H1 (cell line): ENCODE data around the gene DENND4B. TPM values are rescaled to one million over a fixed set of nuclear protein-coding genes. Genes with fewer than 3 reads are reported as not detected.
A peak's percentile ranks its signal among the peaks of the same experiment; 100 is the strongest.

Experiments used
- CTCF ChIA-PET: fragments of 300-600 bp; sonication (Branson Sonifier 250); formaldehyde crosslinking; loops from one replicate; lab custom pipeline; 2021; ENCODE audit not compliant: partially characterized antibody; lab: Charles Lee
- POLR2A ChIA-PET: fragments of 300-600 bp; sonication (Branson Sonifier 250); formaldehyde crosslinking; loops from one replicate; lab custom pipeline; 2021; ENCODE audit warnings: inconsistent platforms; ENCODE audit not compliant: partially characterized antibody; lab: Charles Lee
- DNase-seq, 2 experiments: peaks; one replicate each; pipeline versions ENCODE4 v3.0.0 to v3.0.0-alpha.2; 2010 to 2022; ENCODE audit warnings: low spot score in 2 of 2, low read depth in 1 of 2, mixed read lengths in 1 of 2
- FAIRE-seq: peaks from 2 replicates; lab custom pipeline; 2011; peaks lifted over from hg19 to GRCh38; lab: Jason Lieb, UNC
- H2AFZ ChIP-seq: 2 replicates; pipeline ENCODE4 v1.8.1; 2012; ENCODE audit warnings: low read length, inconsistent platforms
- H2AK5ac ChIP-seq: 2 replicates; pipeline ENCODE4 v1.6.1; 2013; ENCODE audit warnings: low read depth, low read length
- H2BK120ac ChIP-seq: replicated peaks from 2 replicates; pipeline ENCODE3; 2013; ENCODE audit warnings: low read depth, low read length, inconsistent platforms
- H2BK12ac ChIP-seq: 2 replicates; pipeline ENCODE4 v1.6.1; 2013; ENCODE audit warnings: low read depth, low read length
- H2BK15ac ChIP-seq: 2 replicates; pipeline ENCODE4 v1.6.1; 2013; ENCODE audit warnings: low read length
- H2BK20ac ChIP-seq: 2 replicates; pipeline ENCODE4 v1.6.1; 2013; ENCODE audit warnings: low read length
- H2BK5ac ChIP-seq: 2 replicates; pipeline ENCODE4 v1.6.1; 2013; ENCODE audit warnings: low read depth, low read length
- H3K14ac ChIP-seq: 2 replicates; pipeline ENCODE4 v1.6.1; 2013; ENCODE audit warnings: inconsistent platforms; ENCODE audit not compliant: insufficient read length
- H3K18ac ChIP-seq: 2 replicates; pipeline ENCODE4 v1.6.1; 2013; ENCODE audit warnings: low read length; ENCODE audit errors: extremely low read depth
- H3K23ac ChIP-seq: 2 replicates; pipeline ENCODE4 v1.6.1; 2013; ENCODE audit warnings: inconsistent platforms; ENCODE audit not compliant: insufficient read length
- H3K23me2 ChIP-seq: 2 replicates; pipeline ENCODE4 v1.6.1; 2013; ENCODE audit warnings: low read depth, low read length
- H3K27ac ChIP-seq: 2 replicates; pipeline ENCODE4 v1.6.1; 2011; ENCODE audit warnings: low read depth, low read length, inconsistent platforms
- H3K27me3 ChIP-seq, 4 experiments: replicated peaks in 1 of 4; 1 replicate in 1 of 4; 2 replicates in 3 of 4; pipeline versions ENCODE4 v1.6.1 to v1.8.1; 2011 to 2013; ENCODE audit warnings: low read length in 3 of 4, mild to moderate bottlenecking in 3 of 4, inconsistent platforms in 2 of 4, mixed read lengths in 2 of 4, moderate library complexity in 1 of 4; ENCODE audit not compliant: control insufficient read depth in 3 of 4, insufficient read depth in 3 of 4; ENCODE audit errors: extremely low read depth in 1 of 4
- H3K36me3 ChIP-seq, 4 experiments: 2 replicates each; pipeline versions ENCODE4 v1.6.1 to v1.8.1; 2011 to 2013; ENCODE audit warnings: mild to moderate bottlenecking in 4 of 4, low read length in 3 of 4, moderate library complexity in 2 of 4, control low read depth in 1 of 4, inconsistent platforms in 1 of 4; ENCODE audit not compliant: insufficient read depth in 4 of 4, control insufficient read depth in 2 of 4
- H3K4ac ChIP-seq: replicated peaks from 2 replicates; pipeline ENCODE3; 2013; ENCODE audit warnings: low read length, low read depth, mixed read lengths, inconsistent platforms; ENCODE audit not compliant: insufficient read length
- H3K4me1 ChIP-seq, 4 experiments: replicated peaks in 1 of 4; 1 replicate in 1 of 4; 2 replicates in 3 of 4; pipeline versions ENCODE4 v1.6.1 to v1.8.1; 2011 to 2013; ENCODE audit warnings: low read length in 3 of 4, inconsistent platforms in 2 of 4, mixed read lengths in 1 of 4; ENCODE audit not compliant: insufficient read depth in 4 of 4, control insufficient read depth in 3 of 4
- H3K4me2 ChIP-seq, 2 experiments: 2 replicates each; pipeline versions ENCODE4 v1.6.1 to v1.8.1; 2011 to 2013; ENCODE audit warnings: low read depth in 2 of 2, low read length in 2 of 2, control low read depth in 1 of 2, inconsistent platforms in 1 of 2, mild to moderate bottlenecking in 1 of 2; ENCODE audit not compliant: insufficient read depth in 1 of 2
- H3K4me3 ChIP-seq, 4 experiments: fragments of 200-600, 300-600 bp in 1 of 4; sonication (generic), shearing (Covaris generic), sonication (Bioruptor Twin) in 1 of 4; 2 replicates each; pipeline versions ENCODE4 v1.5.1 to v1.8.1; 2011 to 2016; ENCODE audit warnings: low read length in 4 of 4, low read depth in 3 of 4, control low read depth in 2 of 4, inconsistent platforms in 2 of 4, mild to moderate bottlenecking in 2 of 4, mixed read lengths in 1 of 4, moderate library complexity in 1 of 4; ENCODE audit not compliant: insufficient read depth in 2 of 4; ENCODE audit errors: extremely low read depth in 1 of 4
- H3K56ac ChIP-seq: replicated peaks from 2 replicates; pipeline ENCODE3; 2013; ENCODE audit warnings: low read depth, mild to moderate bottlenecking, mixed read lengths, low read length, inconsistent platforms; ENCODE audit not compliant: insufficient read length
- H3K79me1 ChIP-seq: 2 replicates; pipeline ENCODE4 v1.6.1; 2013; ENCODE audit warnings: low read depth, low read length, control low read depth
- H3K79me2 ChIP-seq, 2 experiments: 2 replicates each; pipeline versions ENCODE4 v1.6.1 to v1.8.1; 2012 to 2013; ENCODE audit warnings: low read length in 2 of 2, mild to moderate bottlenecking in 2 of 2, inconsistent platforms in 1 of 2; ENCODE audit not compliant: insufficient read depth in 2 of 2, control insufficient read depth in 1 of 2
- H3K9ac ChIP-seq, 4 experiments: replicated peaks in 1 of 4; 1 replicate in 1 of 4; 2 replicates in 3 of 4; pipeline versions ENCODE4 v1.6.1 to v1.8.1; 2011 to 2013; ENCODE audit warnings: low read depth in 3 of 4, low read length in 3 of 4, control low read depth in 2 of 4, mild to moderate bottlenecking in 2 of 4, moderate library complexity in 2 of 4, inconsistent platforms in 1 of 4; ENCODE audit errors: extremely low read depth in 1 of 4
- H3K9me3 ChIP-seq, 2 experiments: 2 replicates each; pipeline versions ENCODE4 v1.6.1 to v1.8.1; 2012 to 2013; ENCODE audit warnings: mild to moderate bottlenecking in 2 of 2, moderate library complexity in 2 of 2, control low read depth in 1 of 2, inconsistent platforms in 1 of 2, low read depth in 1 of 2, low read length in 1 of 2, mixed read lengths in 1 of 2; ENCODE audit not compliant: insufficient read depth in 2 of 2
- H4K20me1 ChIP-seq, 2 experiments: replicated peaks in 1 of 2; 2 replicates each; pipeline versions ENCODE3 to v1.8.1; 2011 to 2013; ENCODE audit warnings: inconsistent platforms in 2 of 2, low read length in 2 of 2, mild to moderate bottlenecking in 1 of 2; ENCODE audit not compliant: insufficient read depth in 2 of 2, control insufficient read depth in 1 of 2
- H4K5ac ChIP-seq: 2 replicates; pipeline ENCODE4 v1.6.1; 2013; ENCODE audit warnings: low read length, low read depth, mixed read lengths, inconsistent platforms; ENCODE audit not compliant: insufficient read length
- H4K8ac ChIP-seq: 2 replicates; pipeline ENCODE4 v1.8.0; 2013; ENCODE audit warnings: mild to moderate bottlenecking, moderate library complexity, low read length, inconsistent platforms; ENCODE audit not compliant: insufficient read depth; ENCODE audit errors: extremely low read depth
- H4K91ac ChIP-seq: replicated peaks from 2 replicates; pipeline ENCODE3; 2013; ENCODE audit warnings: low read length, mixed read lengths, inconsistent platforms; ENCODE audit not compliant: insufficient read length
- BRCA1 ChIP-seq: IDR thresholded peaks from 2 replicates; pipeline ENCODE4 v1.6.1; 2012; ENCODE audit warnings: low read depth, low read length, improper control_type of control experiment
- CEBPB ChIP-seq: IDR thresholded peaks from 2 replicates; pipeline ENCODE4 v1.6.1; 2012; ENCODE audit warnings: low read depth, low read length
- CHD2 ChIP-seq: IDR thresholded peaks from 2 replicates; pipeline ENCODE4 v1.6.1; 2012; ENCODE audit warnings: low read length, improper control_type of control experiment
- CREB1 ChIP-seq: IDR thresholded peaks from 2 replicates; pipeline ENCODE4 v1.6.1; 2012; ENCODE audit warnings: inconsistent platforms
- EGR1 ChIP-seq: IDR thresholded peaks from 2 replicates; pipeline ENCODE4 v1.6.1; 2011; ENCODE audit warnings: low read depth, low read length, borderline replicate concordance
- JUN ChIP-seq: IDR thresholded peaks from 2 replicates; pipeline ENCODE4 v1.6.1; 2011; ENCODE audit warnings: low read depth, mild to moderate bottlenecking, improper control_type of control experiment, low read length
- NANOG ChIP-seq: IDR thresholded peaks from 2 replicates; pipeline ENCODE4 v1.6.1; 2011; ENCODE audit warnings: low read length, low read depth, mild to moderate bottlenecking, inconsistent platforms; ENCODE audit not compliant: insufficient read depth, poor library complexity, severe bottlenecking
- POLR2A ChIP-seq, 2 experiments: IDR thresholded peaks; 1 replicate in 1 of 2; 2 replicates in 1 of 2; pipeline ENCODE4 v1.6.1; 2011; ENCODE audit warnings: low read depth in 2 of 2, low read length in 2 of 2, mild to moderate bottlenecking in 2 of 2; ENCODE audit errors: control extremely low read depth in 1 of 2
- SIRT6 ChIP-seq: IDR thresholded peaks from one replicate; pipeline ENCODE4 v1.7.1; 2012; ENCODE audit warnings: low read length, inconsistent platforms
- SP2 ChIP-seq: IDR thresholded peaks from 2 replicates; pipeline ENCODE4 v1.6.1; 2012; ENCODE audit warnings: mild to moderate bottlenecking, low read length, inconsistent platforms
- SUZ12 ChIP-seq: fragments of 200-600 bp; sonication (generic); IDR thresholded peaks from 2 replicates; pipeline ENCODE4 v1.6.1; 2012; ENCODE audit warnings: mild to moderate bottlenecking, inconsistent platforms, low read length, moderate library complexity, mixed read lengths
- TEAD4 ChIP-seq: IDR thresholded peaks from 2 replicates; pipeline ENCODE4 v1.6.1; 2012; ENCODE audit warnings: low read depth, low read length, inconsistent platforms, mixed read lengths
- WGBS, 2 experiments: shearing (Covaris generic) in 1 of 2; methylation state at CpG; one replicate each; pipeline versions ENCODE4 v1.1.6 to v1.1.7; 2013 to 2015; ENCODE audit warnings: low lambda C conversion rate in 2 of 2, mixed read lengths in 2 of 2, inconsistent platforms in 1 of 2, low coverage in 1 of 2, missing lambda C conversion rate in 1 of 2; ENCODE audit not compliant: insufficient replicate concordance in 2 of 2, insufficient coverage in 1 of 2, insufficient read length in 1 of 2; ENCODE audit errors: extremely low coverage in 1 of 2, missing lambda C conversion rate in 1 of 2; 5-methylcytosine and 5-hydroxymethylcytosine counted together
- polyA plus RNA-seq, 7 experiments: library from polyadenylated mRNA; depleted of rRNA in 3 of 7; stranded (reverse) in 5 of 7; unstranded in 2 of 7; fragments of >200 nt in 5 of 7; fragments of 200-250 nt in 2 of 7; gene quantifications; 1 replicate in 5 of 7; 2 replicates in 1 of 7; 4 replicates in 1 of 7; pipeline versions ENCODE4 v1.2.1 to v1.2.3, GENCODE V29; 2011 to 2013; ENCODE audit warnings: missing spikeins in 2 of 7, mixed read lengths in 2 of 7
- total RNA-seq: library from RNA; stranded (reverse); fragmentation: NEBNext Ultra II Directional; extraction: Animal tissue kit (Norgen Biotek cat#: 25700); gene quantifications from 2 replicates; pipeline ENCODE4 v1.2.1, GENCODE V29; 2021

DENND4B gene
- total and polyA plus RNA-seq, 2 of the 8 experiments (the other 6 are each of a cell fraction or from before 2014, with no cell fraction given): 45.6 to 61.1 TPM

- no peaks in the 10 kb centered on the region for H3K27me3 ChIP-seq
- POLR2A ChIA-PET: interaction anchor here (0.6 to 15.7 kb wide), 26 partner anchors 9 to 1039 kb away, joined by 3 to 454 read pairs (median 4); partner anchors contain the start of genes CRTC2, DENND4B, GATAD2B and JTB
- H3K79me2 ChIP-seq: peaks cover 4 to 28% of the 10 kb centered on the region in 2 experiments; a peak in 3 of 4 replicates
- H3K4ac ChIP-seq: peak within 1 kb of the TSS; percentile 99
- WGBS, 2 experiments: 1% methylated on average over 60 of the region's 60 CpGs; no CpG with 5 or more reads in 1 of the 2 experiments
- FAIRE-seq: no peak
- H3K36me3 ChIP-seq: peaks cover 0 to 4% (median 0%) of the 10 kb centered on the region in 4 experiments; a peak in 1 of 8 replicates
- no peak within 1 kb of the TSS; the same call in 1 of the 2 replicates for H2BK12ac ChIP-seq
- no peak within 1 kb of the TSS for H3K14ac ChIP-seq
- H3K23me2 ChIP-seq: peaks cover 21% of the 10 kb centered on the region
- CTCF ChIA-PET: interaction anchor here (0.6 to 4.5 kb wide), 15 partner anchors 8 to 170 kb away, joined by 3 to 29 read pairs (median 6); partner anchors contain the start of genes DENND4B, JTB and RAB13
- H3K79me1 ChIP-seq: no peaks in the 10 kb centered on the region; the same call in 1 of the 2 replicates
- peak within 1 kb of the TSS; percentile 69 to 91 for H3K4me2 ChIP-seq
- peak within 1 kb of the TSS; percentile 99 for H4K5ac ChIP-seq
- peak within 1 kb of the TSS; percentile 94 for H4K91ac ChIP-seq
- H3K4me3 ChIP-seq: peak within 1 kb of the TSS; percentile 51 to 77 (median 66)
- H2BK20ac ChIP-seq: no peak within 1 kb of the TSS
- H2AFZ ChIP-seq: no peak within 1 kb of the TSS
- H4K8ac ChIP-seq: peak within 1 kb of the TSS; percentile 93; the same call in 1 of the 2 replicates
- H3K9ac ChIP-seq: peak within 1 kb of the TSS; percentile 68 to 84 (median 82)
- H3K18ac ChIP-seq: peak within 1 kb of the TSS; percentile 95
- H2AK5ac ChIP-seq: no peak within 1 kb of the TSS
- H2BK15ac ChIP-seq: peak within 1 kb of the TSS; percentile 90
- DNase-seq: peak in 1 of 2 experiments; percentile 90
- peak within 1 kb of the TSS; percentile 88 for H3K56ac ChIP-seq
- H3K23ac ChIP-seq: no peak within 1 kb of the TSS
- H3K27ac ChIP-seq: peak within 1 kb of the TSS; percentile 91
- H2BK5ac ChIP-seq: peak within 1 kb of the TSS; percentile 98
- peak within 1 kb of the TSS; percentile 43 for H2BK120ac ChIP-seq
- H3K4me1 ChIP-seq: peaks cover 0 to 12% (median 5%) of the 10 kb centered on the region in 4 experiments; a peak in 5 of 7 replicates
- no peaks in the 10 kb centered on the region for H4K20me1 ChIP-seq
- H3K9me3 ChIP-seq: no peaks in the 10 kb centered on the region
- no peak for TF ChIP-seq TEAD4
- peak; percentile 46; the same call in 1 of the 2 replicates for TF ChIP-seq CREB1
- no peak for TF ChIP-seq CEBPB
- TF ChIP-seq SP2: peak; percentile 69
- no peak for TF ChIP-seq EGR1
- peak; percentile 78 to 82 for TF ChIP-seq POLR2A (IDR thresholded peaks at IDR 0.05; ENCODE audit: control extremely low read depth in 1 of 2, low read depth in 2 of 2, low read length in 2 of 2)
- peak; percentile 91 for TF ChIP-seq CHD2
- TF ChIP-seq BRCA1: 0 out of 2 replicates have a peak, but pooled peaks have one; percentile 6
- TF ChIP-seq NANOG: no peak
- no peak for TF ChIP-seq SUZ12
- no peak for TF ChIP-seq SIRT6
- no peak for TF ChIP-seq JUN
Measured at GRCh38 chr1:153967107-153967999, 20.8 kb upstream of the DENND4B start, which contains the start of gene CREB3L4. CREB3L4 (plus strand) TSS chr1:153967902; CDS start chr1:153968526, 624 bp downstream.
